ENCODE data around the gene ABL1. TPM values are rescaled to one million over a fixed set of nuclear protein-coding genes. Genes with fewer than 3 reads are reported as not detected.

ABL1 gene
- polyA plus RNA-seq, 3 donors from 2014 or later: 0.25 to 19.2 (median 5.0) TPM

- Mint-ChIP-seq H3K4me1 (no peaks in the 10 kb centered on the region), H3K9me3 (no peaks in the 10 kb centered on the region), H3K4me3 (no peak overlapping the region), H3K27me3 (ENCODE audit: low read depth in 3 of 3) (peaks cover 0 to 4% (median 0%) of the 10 kb centered on the region in 3 donors), H3K36me3 (no peaks in the 10 kb centered on the region), H3K27ac (no peak overlapping the region)
- no peak for DNase-seq
Measured at GRCh38 chr9:130914417-130915095, 79.5 kb downstream of the ABL1 start.

DNA sequence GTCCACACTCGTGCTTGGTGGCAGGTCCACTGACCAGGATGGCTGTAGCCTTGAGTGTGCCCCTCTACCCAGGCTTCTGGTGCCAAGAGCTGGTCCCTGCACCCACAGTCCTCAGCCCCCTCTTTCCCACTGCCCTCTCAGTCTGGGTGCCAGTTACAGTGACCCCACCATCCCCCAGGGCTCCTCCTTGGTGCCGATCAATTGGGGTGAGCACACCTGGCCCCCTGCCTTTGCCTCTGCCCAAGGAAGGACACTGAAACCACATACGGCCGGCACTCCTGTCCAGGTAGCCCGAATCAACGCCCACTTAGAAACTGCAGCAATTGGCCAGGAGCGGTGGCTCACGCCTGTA is 80.0 kb downstream of the ABL1 start:
- no peaks in the 10 kb centered on the region for H3K4me1 Mint-ChIP-seq
- DNase-seq: no peak
- H3K9me3 Mint-ChIP-seq: no peaks in the 10 kb centered on the region
- H3K4me3 Mint-ChIP-seq: no peak overlapping the region
- no peaks in the 10 kb centered on the region for H3K36me3 Mint-ChIP-seq
- H3K27me3 Mint-ChIP-seq (ENCODE audit: low read depth in 3 of 3): peaks cover 0 to 4% (median 0%) of the 10 kb centered on the region in 3 donors
- H3K27ac Mint-ChIP-seq: no peak overlapping the region

DNA sequence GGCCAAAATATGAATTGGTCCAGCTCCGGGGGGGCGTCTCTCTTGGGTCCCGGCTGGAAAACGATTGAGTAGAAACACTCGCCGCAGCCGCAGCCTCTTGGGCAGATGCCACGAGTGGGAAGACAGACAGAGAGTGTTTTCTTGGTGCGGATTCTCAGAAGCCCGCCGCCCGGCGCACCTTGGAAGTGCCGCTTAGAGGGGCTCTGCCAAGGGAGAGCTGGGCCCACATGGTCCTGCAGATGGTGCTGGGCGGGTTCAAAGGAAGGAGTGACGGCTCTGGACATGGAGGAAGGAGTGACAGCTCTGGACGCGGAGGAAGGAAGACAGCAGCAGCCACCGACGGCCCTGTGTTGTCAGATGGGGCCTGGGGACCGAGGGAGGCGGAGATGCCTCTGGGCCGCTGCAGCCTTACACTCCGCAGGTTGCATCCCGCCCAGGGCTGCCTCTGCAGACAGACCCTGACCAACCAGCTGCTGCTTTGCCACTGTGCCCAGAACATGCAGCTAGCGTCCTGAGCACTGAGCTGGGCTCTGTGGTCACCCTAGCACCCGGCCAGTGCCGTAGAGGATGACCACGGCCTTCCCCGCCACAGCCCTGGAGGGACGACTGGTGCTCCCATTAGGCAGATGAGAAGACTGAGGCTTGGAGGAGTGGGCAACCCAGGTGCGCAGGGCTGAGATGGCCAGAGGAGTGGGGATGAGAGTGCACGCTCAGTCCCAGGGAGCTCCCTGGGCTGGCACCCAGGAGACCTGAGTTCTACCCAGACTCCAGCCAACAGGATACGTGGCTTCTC is 82.3 kb downstream of the ABL1 start:
- no peaks in the 10 kb centered on the region for H3K9me3 Mint-ChIP-seq
- peaks cover 0 to 2% (median 0%) of the 10 kb centered on the region in 3 donors for H3K27me3 Mint-ChIP-seq (ENCODE audit: low read depth in 3 of 3)
- no peak overlapping the region for H3K27ac Mint-ChIP-seq
- no peak overlapping the region for H3K4me3 Mint-ChIP-seq
- DNase-seq: no peak
- H3K36me3 Mint-ChIP-seq: no peaks in the 10 kb centered on the region
- H3K4me1 Mint-ChIP-seq: no peaks in the 10 kb centered on the region

DNA sequence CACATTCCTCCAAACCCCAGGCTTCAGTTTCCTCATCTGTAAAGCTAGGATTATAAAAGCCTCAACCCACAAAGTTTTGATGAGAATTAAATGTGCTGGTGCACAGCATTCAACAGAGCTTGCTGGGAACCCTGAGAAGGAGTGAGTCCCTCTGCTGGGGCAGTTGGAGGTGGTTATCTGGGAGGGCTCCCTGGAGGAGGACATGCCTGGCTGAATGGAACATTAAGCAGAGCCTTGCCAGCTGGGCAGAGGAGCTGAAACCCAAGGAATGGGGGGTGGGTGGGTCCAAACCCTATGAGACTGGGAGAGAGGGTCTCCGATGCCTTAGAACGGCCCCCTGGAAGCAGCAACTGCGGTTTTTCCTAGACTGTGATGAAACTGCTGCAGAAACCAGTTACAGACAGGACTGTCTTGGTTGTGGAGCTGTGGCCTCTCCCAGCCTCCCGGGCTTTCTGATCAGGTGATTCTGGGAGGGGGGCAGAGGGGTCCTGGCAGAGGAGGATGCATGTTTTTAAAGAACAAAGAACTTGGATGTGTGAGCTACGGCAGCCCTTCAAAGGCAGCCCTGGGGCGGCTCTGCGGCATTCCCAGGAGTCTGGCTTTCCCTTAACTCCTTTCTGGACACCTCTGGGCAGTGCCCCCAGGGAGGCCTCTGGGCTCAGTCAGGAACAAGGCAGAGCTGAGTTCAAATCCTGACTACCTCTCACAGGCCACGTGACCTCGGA is 83.2 kb downstream of the ABL1 start:
- Mint-ChIP-seq H3K9me3 (no peaks in the 10 kb centered on the region), H3K4me1 (no peaks in the 10 kb centered on the region), H3K36me3 (no peaks in the 10 kb centered on the region), H3K27me3 (ENCODE audit: low read depth in 3 of 3) (peaks cover 0 to 2% (median 0%) of the 10 kb centered on the region in 3 donors), H3K4me3 (no peak overlapping the region), H3K27ac (no peak overlapping the region)
- no peak for DNase-seq

- Mint-ChIP-seq H3K27me3 (ENCODE audit: low read depth in 3 of 3) (peaks cover 0 to 2% (median 0%) of the 10 kb centered on the region in 3 donors), H3K27ac (no peak overlapping the region), H3K36me3 (no peaks in the 10 kb centered on the region), H3K4me1 (no peaks in the 10 kb centered on the region), H3K4me3 (no peak overlapping the region), H3K9me3 (no peaks in the 10 kb centered on the region)
- DNase-seq: no peak
Measured at GRCh38 chr9:130918826-130919558, 83.9 kb downstream of the ABL1 start.

- Mint-ChIP-seq H3K27me3 (ENCODE audit: low read depth in 3 of 3) (peaks cover 0 to 2% (median 0%) of the 10 kb centered on the region in 3 donors), H3K4me1 (no peaks in the 10 kb centered on the region), H3K4me3 (no peak overlapping the region), H3K27ac (no peak overlapping the region), H3K36me3 (no peaks in the 10 kb centered on the region), H3K9me3 (no peaks in the 10 kb centered on the region)
- no peak for DNase-seq
Measured at GRCh38 chr9:130919559-130920145, 84.6 kb downstream of the ABL1 start.

DNA sequence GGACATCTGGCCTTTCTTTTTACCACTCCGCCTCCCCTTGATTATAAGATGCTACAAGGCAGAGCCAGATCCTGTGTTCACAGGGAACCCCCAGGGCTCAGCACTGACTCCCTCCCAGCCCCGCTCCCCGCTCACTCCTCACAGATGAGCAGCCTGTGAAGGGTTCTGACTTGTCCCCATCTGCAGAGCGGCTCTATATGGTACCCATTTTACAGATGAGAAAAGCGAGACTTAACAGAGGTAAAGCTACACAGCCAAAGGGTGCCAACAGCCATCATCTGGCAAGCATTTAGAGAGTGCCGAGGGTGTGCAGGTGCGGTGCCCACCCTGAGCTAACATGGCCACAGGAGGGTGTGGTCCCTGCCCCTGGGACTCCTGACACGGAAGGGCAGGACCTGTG is 85.2 kb downstream of the ABL1 start:
- no peak overlapping the region for H3K27ac Mint-ChIP-seq
- no peaks in the 10 kb centered on the region for H3K4me1 Mint-ChIP-seq
- no peaks in the 10 kb centered on the region for H3K36me3 Mint-ChIP-seq
- H3K4me3 Mint-ChIP-seq: no peak overlapping the region
- no peaks in the 10 kb centered on the region for H3K9me3 Mint-ChIP-seq
- peaks cover 0 to 2% (median 0%) of the 10 kb centered on the region in 3 donors for H3K27me3 Mint-ChIP-seq (ENCODE audit: low read depth in 3 of 3)
- no peak for DNase-seq

DNA sequence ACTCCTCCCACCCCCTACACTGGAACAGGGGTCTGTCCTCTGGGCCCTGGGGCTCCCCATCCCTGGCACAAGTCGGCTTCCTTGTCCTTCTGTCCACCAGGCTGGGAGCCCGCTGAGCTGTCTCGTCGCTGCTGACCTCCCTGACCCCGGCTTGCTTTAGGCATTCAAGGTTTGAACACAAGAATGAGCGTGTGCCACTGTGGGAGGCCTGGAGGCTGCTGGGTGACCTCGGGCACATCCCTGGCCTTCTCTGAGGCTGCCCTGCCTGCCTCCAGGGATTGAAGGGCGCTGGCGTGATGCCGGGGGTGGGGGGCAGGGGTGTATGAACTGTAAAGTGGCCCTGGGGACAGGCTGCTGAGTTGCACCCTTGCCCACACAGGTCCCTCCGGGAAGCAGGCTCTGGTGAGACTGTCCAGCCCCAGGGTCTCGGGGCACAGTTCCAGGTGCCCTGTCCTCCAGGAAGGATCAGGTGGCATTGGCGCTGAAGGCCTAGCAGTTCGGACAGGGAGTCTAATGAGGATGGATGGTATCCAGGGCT is 85.8 kb downstream of the ABL1 start:
- DNase-seq: no peak
- no peak overlapping the region for H3K27ac Mint-ChIP-seq
- H3K36me3 Mint-ChIP-seq: no peaks in the 10 kb centered on the region
- H3K9me3 Mint-ChIP-seq: no peaks in the 10 kb centered on the region
- H3K4me3 Mint-ChIP-seq: no peak overlapping the region
- H3K27me3 Mint-ChIP-seq (ENCODE audit: low read depth in 3 of 3): peaks cover 0 to 3% (median 0%) of the 10 kb centered on the region in 3 donors
- no peaks in the 10 kb centered on the region for H3K4me1 Mint-ChIP-seq

DNA sequence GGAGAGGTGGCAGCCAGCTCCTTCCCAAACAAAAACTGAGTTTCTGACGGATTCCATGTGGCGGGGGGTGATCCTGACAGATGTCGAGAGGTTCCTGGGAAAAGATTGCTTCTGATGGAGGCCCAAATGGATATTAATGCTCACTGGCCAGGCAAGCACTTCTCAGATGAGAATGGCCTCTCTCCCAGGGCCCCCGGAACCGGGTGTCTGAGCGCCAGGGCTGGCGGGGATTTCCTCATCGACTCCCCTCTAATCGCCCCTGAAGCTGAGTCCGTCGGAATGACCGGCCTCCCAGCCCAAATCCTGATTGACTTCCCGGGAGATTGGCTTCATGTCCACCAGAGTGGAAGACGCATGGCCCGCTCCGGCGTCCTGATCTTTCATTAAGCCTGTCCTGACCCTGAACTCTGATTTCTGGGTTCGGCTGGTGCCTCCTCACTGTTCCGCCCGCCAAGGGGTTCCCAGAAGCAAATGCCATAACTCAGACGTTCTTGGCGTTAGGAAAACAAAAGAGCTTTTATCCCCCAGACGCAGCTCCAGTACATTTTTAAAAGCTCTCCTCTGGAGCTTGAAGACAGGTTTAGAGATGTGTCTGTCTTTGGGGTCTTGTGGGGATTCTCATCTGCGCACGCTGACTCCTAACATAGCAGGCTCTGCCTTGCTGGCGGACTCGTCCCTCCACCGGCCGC is 86.4 kb downstream of the ABL1 start:
- H3K27ac Mint-ChIP-seq: no peak overlapping the region
- no peaks in the 10 kb centered on the region for H3K9me3 Mint-ChIP-seq
- H3K36me3 Mint-ChIP-seq: no peaks in the 10 kb centered on the region
- H3K4me3 Mint-ChIP-seq: no peak overlapping the region
- no peaks in the 10 kb centered on the region for H3K4me1 Mint-ChIP-seq
- H3K27me3 Mint-ChIP-seq (ENCODE audit: low read depth in 3 of 3): peaks cover 0 to 6% (median 0%) of the 10 kb centered on the region in 3 donors
- DNase-seq: no peak

DNA sequence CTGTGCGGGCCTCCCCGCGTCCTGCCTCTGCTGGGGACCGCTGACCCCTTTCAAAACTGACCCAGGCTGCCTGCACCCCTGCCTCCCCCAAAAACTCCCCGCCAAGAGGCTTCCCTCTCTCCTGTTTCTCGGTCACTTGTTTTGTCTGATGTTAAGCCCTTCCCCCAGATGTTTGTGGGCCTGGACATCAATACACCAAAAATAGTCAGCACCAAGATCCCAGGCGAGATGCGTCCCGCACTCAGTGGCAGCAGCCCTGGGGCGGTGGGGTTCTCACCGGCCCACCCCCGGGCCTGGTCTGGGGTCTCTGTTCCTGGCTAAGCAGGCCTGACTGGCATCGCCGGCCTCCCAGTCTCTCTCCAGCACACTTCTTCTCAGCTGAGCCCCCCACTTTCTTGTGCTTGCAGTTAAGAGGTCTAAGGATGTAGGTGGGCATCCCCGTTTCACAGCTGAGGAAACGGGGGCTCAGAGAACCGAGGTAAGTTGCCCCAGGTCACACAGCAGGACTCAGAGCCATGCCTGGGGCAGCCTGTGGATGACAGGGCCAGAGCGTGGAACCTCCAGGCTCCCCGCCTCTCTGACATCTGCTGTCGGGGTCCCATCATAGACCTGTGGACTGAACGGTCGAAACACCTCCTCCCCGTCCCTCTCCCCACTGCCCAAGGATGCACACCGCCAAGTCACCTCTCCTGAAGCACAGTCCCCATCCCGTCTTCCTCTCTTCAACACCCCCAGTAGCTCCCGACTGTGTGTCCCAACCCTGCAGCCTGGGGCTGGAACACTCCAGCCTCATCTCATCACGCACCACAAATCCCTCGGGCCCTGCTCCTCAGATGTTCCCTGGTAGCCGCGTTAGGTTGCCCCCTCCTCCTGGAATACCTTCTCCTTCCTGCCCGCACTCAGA is 87.2 kb downstream of the ABL1 start:
- Mint-ChIP-seq H3K4me3 (no peak overlapping the region), H3K9me3 (no peaks in the 10 kb centered on the region)
- no peak for DNase-seq

GRCh38 chr9:130922893-130923610 is 88.0 kb downstream of the ABL1 start:
- H3K9me3 Mint-ChIP-seq: no peaks in the 10 kb centered on the region
- DNase-seq: no peak
- H3K4me1 Mint-ChIP-seq: no peaks in the 10 kb centered on the region
- no peak overlapping the region for H3K27ac Mint-ChIP-seq
- no peak overlapping the region for H3K4me3 Mint-ChIP-seq
- no peaks in the 10 kb centered on the region for H3K36me3 Mint-ChIP-seq
- peaks cover 0 to 6% (median 0%) of the 10 kb centered on the region in 3 donors for H3K27me3 Mint-ChIP-seq (ENCODE audit: low read depth in 3 of 3)

More for the DNA sequence above, 87.2 kb downstream of the ABL1 start:
- no peaks in the 10 kb centered on the region for H3K4me1 Mint-ChIP-seq
- no peaks in the 10 kb centered on the region for H3K36me3 Mint-ChIP-seq
- peaks cover 0 to 6% (median 0%) of the 10 kb centered on the region in 3 donors for H3K27me3 Mint-ChIP-seq (ENCODE audit: low read depth in 3 of 3)
- no peak overlapping the region for H3K27ac Mint-ChIP-seq

Measured in immature natural killer cell (primary cell).